Hematopoietic multipotent progenitor cell treated with erythropoietin and hydrocortisone succinate and interleukin-3 and kit ligand, for 6 days (in vitro differentiated cells): ENCODE results near the gene TRPV4.
A peak's percentile ranks its signal among the peaks of the same experiment; 100 is the strongest.
"Not testable (repeated sequence)": the region's sequence is repeated elsewhere in the genome, so short reads cannot be mapped to it uniquely, and the experiment has no call there.

Experiments
- DNase-seq: peaks from one replicate; pipeline ENCODE4 v3.0.0-alpha.2; 2015

The TRPV4 gene

GRCh38 chr12:109833307-109834189 is at the start of gene TRPV4:
TRPV4 (minus strand) TSS chr12:109833398; CDS start chr12:109814796, 18,602 bp downstream.
- DNase-seq, result no peak

- no peak for DNase-seq
These were observed 48.6 kb upstream of the TRPV4 start for GRCh38 chr12:109881752-109882151.

DNA sequence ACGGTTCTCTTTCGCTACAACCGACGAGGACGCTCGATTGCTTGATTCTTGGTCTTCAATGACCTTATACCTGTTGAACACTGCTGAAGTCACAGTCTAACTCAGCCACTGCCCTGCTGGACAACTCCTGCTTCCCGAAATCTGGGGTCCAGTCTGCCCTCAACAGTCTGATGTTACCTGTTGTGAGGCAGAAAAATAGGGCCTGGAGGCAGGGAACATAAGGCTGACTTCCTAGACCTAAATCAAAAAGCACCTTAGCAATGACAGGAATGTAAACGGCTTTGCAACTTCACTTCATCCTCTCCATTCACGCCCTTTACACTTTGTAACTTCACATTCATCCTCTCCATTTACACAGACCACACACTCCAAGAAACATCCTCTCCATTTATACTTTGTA is 47.7 kb upstream of the TRPV4 start:
- no peak for DNase-seq

DNA sequence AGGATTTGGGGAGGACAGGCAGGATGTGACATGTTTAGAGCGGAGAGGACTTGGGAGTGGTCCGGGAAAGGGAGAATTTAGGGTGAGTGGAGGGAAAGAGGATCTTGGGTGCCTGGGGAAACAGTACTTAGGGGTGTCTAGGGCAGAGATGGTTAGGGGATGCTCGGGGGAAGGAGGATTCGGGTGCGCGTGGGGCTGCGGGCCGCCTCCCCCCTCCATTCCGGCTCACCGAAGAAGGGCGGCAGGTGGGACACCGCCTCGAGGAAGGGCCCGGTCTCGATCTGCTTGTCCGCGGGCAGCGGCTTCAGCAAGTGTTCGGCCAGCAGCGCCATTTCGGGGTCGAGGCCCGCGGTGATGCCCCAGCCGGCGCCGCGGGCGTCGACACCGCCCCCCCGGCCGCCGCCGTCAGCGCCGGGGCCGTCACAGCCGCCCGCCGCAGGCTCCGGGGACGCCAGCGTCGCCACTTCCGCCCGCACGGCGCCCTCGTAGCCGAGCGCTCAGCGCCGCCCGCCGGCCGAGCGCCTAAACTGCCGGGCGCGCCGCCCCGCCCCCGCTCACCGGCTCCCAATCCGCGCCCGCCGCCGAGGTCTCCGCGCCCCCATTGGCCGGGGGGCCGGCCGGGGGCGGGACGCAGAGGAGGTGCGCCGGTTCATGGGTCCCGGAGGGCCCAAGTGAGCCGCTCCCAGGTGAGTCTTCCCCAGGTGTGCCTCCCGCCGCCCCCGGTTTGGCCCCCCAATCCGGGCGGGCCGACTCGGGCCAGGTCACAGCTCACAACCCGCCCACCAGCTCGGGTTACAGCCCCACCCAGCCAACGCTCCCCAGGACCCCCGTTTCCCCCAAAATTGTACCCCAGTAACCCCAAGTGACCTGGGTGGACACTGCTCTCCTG is 47.1 kb upstream of the TRPV4 start, which contains the start of gene GLTP:
Gene GLTP, minus strand, starts transcription at position 499 of the 889 bp plus-strand sequence. Its CDS starts 167 bp downstream, at position 332.
- peak; percentile 93 for DNase-seq

GRCh38 chr12:109879351-109880042 is 46.3 kb upstream of the TRPV4 start:
- no peak for DNase-seq

DNA sequence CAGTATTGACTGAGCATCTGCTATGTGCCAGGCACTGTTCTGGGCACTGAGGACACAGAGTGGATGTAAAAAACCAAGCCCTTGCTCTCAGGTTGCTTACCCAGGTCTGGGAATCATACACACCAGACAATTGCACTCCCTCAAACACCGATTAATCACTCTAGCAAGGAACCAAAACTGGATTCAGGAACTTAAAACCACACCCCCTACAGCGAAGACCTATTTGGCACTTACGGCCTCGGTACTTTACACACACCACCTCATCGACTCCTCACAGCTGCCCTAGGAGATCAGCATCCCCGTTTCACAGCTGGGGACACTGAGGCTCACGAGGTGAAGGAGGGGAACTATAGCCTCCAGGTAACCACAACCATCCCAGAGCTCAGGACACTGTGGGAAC is 45.6 kb upstream of the TRPV4 start:
- DNase-seq, result no peak

DNA sequence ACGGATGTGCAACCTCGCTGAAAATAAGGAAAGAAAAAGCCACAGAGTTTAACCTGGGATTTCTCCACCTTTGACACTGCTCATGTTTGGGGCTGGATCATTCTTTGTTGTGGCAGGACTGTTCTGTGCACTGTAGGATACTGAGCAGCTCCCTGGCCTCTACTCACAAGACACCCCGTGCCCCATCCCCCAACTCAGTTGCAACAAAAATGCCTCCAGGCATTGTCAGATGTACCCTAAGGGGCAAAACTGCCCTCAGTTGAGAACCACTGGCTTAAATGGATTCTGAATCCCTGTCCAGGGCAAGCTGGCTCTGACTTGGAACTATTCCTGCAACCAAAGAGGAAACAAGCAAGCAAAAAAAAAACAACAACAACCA is 45.0 kb upstream of the TRPV4 start:
- DNase-seq, result no peak

DNA sequence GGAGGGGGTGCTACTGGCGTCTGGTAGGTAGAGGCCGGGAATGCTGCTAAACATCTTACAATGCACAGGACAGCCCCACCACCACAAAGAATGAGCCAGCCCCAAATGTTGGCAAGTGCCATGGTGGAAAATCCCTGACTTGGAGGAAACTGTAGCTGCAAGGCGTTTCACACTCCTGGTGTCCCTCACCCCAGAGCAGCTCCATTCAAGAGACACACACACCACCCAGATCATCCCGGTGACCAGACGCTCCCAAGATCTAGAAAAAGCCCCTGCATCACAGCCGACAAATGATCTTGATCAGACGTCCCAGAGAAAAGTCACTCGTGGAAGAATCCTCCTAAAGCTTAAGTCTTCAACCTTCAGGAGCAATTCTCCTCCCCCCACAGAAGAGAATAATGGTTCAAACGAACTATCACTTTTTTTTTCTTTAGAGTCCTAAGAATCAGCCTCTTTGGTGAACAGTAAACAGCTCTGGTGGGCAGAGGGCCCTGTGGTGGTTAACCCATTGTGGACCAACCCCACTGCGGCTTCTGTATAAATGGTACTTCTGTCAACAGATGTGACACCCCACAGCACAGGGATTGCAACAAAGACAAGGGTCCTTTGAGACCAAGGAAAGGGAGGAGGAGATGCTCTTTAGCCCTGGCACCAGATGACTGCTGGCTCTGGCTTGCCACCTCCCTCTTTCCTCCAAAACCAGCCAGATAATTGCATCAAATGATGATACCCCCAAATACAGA is 44.5 kb upstream of the TRPV4 start:
- no peak for DNase-seq

GRCh38 chr12:109876406-109876805 is 43.2 kb upstream of the TRPV4 start:
- no peak for DNase-seq

- peak; percentile 18 for DNase-seq
These were observed 42.5 kb upstream of the TRPV4 start for GRCh38 chr12:109875572-109876131.

DNA sequence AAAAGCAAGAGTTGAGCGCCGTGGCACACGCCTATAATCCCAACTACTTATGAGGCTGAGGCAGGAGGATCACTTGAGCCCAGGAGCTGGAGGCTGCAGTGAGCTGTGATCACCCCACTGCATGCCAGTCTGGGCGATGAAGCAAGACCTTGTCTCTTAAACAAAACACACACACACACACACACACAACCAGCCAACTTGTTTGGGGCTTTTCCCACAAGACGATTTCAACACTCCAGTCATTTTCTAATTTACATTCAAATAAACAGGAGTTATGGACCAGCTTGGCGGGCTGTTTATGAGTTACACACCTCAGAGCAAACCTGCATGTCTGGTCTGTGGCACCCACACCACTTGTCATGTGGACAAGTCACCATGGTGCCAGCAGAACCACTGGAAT is 40.5 kb upstream of the TRPV4 start:
- DNase-seq, result no peak

- no peak for DNase-seq
These were observed 38.6 kb upstream of the TRPV4 start for GRCh38 chr12:109871668-109872314.

GRCh38 chr12:109870648-109871047 is 37.5 kb upstream of the TRPV4 start:
- DNase-seq, result no peak

DNA sequence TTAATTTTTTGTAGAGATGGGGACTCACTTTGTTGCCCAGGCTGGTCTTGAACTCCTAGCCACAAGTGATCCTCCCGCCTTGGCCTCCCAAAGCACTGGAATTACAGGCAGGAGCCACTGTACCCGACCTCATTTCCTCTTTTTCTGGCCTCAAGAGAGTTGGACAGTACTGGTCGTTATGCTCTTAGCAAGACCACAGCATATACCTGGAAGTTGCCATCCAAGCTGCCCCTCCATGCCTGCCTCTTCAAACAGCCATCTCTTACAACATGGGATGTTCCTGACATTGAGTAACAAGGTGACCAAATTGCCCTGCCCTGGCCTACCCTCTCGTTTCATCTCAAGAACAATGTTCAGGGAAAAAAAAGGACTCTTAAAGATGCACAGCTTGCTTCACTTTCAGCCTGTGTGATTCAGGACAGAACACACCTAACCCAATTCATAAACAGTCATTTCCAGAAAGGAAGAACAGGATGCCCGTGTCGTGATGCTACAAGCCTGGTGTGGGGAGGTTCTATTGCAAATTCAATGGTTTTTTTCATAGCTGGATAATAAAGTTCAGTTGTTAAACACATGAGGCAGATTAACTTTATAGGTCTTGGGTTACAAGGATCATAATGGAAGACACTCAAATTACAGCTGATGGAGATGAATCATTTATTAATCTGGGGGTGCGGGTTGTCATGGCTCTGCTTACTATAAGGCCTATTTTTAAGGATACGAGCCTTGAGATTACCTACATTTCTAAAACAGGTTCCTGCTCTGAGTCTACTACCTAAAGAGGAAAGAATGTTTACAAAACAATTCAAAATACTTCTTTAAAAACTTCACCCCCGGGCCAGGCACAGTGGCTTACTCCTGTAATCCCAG is 35.2 kb upstream of the TRPV4 start:
- DNase-seq, result no peak

GRCh38 chr12:109864916-109865315 is 31.7 kb upstream of the TRPV4 start:
- DNase-seq, result no peak

DNA sequence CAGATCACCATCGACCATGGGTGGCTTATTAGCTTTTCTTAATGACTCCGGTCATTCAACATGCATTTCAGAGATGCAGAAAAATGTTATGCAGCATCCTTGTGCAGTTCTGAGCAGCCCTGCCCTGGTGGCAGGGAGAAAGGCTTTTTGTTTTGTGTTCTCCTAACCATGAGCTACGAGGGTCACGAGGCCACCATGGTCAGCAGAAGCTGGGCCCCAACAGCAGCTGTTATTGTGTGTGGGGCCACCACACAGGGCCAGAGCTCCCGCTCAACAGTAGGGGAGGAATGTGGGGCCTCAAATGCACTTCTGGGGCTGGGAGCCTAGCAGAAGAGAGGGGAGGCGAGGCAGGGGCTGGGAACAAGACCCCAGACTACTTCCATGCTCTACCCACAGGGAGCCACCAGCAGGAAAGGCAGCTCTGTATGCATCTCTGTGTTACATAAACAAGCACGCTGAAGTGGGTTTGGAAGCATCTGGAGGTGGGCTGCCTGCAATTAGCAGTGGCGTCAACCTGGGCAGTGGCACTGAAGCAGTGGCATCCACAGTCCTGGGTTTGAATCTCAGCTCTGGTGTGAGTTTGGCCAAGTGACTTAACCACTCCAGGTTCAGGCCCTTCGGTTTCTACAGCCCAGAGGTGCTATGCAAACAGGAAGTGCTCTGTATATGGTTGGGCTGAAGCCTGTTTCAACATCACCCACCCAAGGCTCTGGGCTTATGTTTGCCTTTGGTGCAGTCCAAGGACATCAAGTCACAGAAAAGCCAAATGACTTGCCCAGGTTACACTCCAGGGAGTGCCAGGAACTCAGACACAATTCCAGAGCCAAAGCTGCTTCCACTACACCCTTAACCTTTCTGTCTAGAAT is 30.9 kb upstream of the TRPV4 start:
- DNase-seq, result peak; percentile 48

GRCh38 chr12:109862491-109862890 is 29.3 kb upstream of the TRPV4 start:
- not testable (repeated sequence) for DNase-seq

- no peak for DNase-seq
These were observed 28.6 kb upstream of the TRPV4 start for GRCh38 chr12:109861689-109862314.

GRCh38 chr12:109860977-109861376 is 27.8 kb upstream of the TRPV4 start:
- DNase-seq, result no peak
